H1 (cell line): Measurements from ENCODE around the gene CLEC16A. TPM values are rescaled to one million over a fixed set of nuclear protein-coding genes. Genes with fewer than 3 reads are reported as not detected.

Source experiments
- BRCA1 ChIP-seq: IDR thresholded peaks from 2 replicates; pipeline ENCODE4 v1.6.1; 2012; ENCODE audit warnings: low read depth, low read length, improper control_type of control experiment
- CHD7 ChIP-seq: fragments of 300-600 bp; sonication (generic); IDR thresholded peaks from 2 replicates; pipeline ENCODE4 v1.7.1; 2012; ENCODE audit warnings: low read length, moderate library complexity, mild to moderate bottlenecking, inconsistent platforms; ENCODE audit not compliant: insufficient replicate concordance
- CTBP2 ChIP-seq: IDR thresholded peaks from 2 replicates; pipeline ENCODE4 v1.7.0; 2011; ENCODE audit warnings: borderline replicate concordance, mild to moderate bottlenecking, moderate library complexity, mixed read lengths, low read length; ENCODE audit not compliant: insufficient read depth, insufficient read length
- E2F6 ChIP-seq: IDR thresholded peaks from 2 replicates; pipeline ENCODE4 v1.6.1; 2012; ENCODE audit warnings: inconsistent platforms
- MAX ChIP-seq: IDR thresholded peaks from 2 replicates; pipeline ENCODE4 v1.6.1; 2012; ENCODE audit warnings: inconsistent platforms
- NANOG ChIP-seq: IDR thresholded peaks from 2 replicates; pipeline ENCODE4 v1.6.1; 2011; ENCODE audit warnings: low read length, low read depth, mild to moderate bottlenecking, inconsistent platforms; ENCODE audit not compliant: insufficient read depth, poor library complexity, severe bottlenecking
- POLR2A ChIP-seq, 2 experiments: IDR thresholded peaks; 1 replicate in 1 of 2; 2 replicates in 1 of 2; pipeline ENCODE4 v1.6.1; 2011; ENCODE audit warnings: low read depth in 2 of 2, low read length in 2 of 2, mild to moderate bottlenecking in 2 of 2; ENCODE audit errors: control extremely low read depth in 1 of 2
- SIN3A ChIP-seq, 2 experiments: IDR thresholded peaks in 1 of 2; conservative IDR thresholded peaks in 1 of 2; 2 replicates each; pipeline ENCODE4 v1.6.1; 2011 to 2012; ENCODE audit warnings: low read length in 2 of 2, improper control_type of control experiment in 1 of 2, low read depth in 1 of 2, mild to moderate bottlenecking in 1 of 2
- SP2 ChIP-seq: IDR thresholded peaks from 2 replicates; pipeline ENCODE4 v1.6.1; 2012; ENCODE audit warnings: mild to moderate bottlenecking, low read length, inconsistent platforms
- polyA plus RNA-seq, 7 experiments: library from polyadenylated mRNA; depleted of rRNA in 3 of 7; stranded (reverse) in 5 of 7; unstranded in 2 of 7; fragments of >200 nt in 5 of 7; fragments of 200-250 nt in 2 of 7; gene quantifications; 1 replicate in 5 of 7; 2 replicates in 1 of 7; 4 replicates in 1 of 7; pipeline versions ENCODE4 v1.2.1 to v1.2.3, GENCODE V29; 2011 to 2013; ENCODE audit warnings: missing spikeins in 2 of 7, mixed read lengths in 2 of 7
- total RNA-seq: library from RNA; stranded (reverse); fragmentation: NEBNext Ultra II Directional; extraction: Animal tissue kit (Norgen Biotek cat#: 25700); gene quantifications from 2 replicates; pipeline ENCODE4 v1.2.1, GENCODE V29; 2021

Gene CLEC16A
- total and polyA plus RNA-seq, 2 of the 8 experiments (the other 6 are each of a cell fraction or from before 2014, with no cell fraction given) = 7.6 to 19.3 TPM

GRCh38 chr16:11089504-11090124 lies 145.2 kb downstream of the CLEC16A start (continued):
- TF ChIP-seq CHD7 = no peak
- no peak for TF ChIP-seq E2F6
- no peak for TF ChIP-seq NANOG
- no peak for TF ChIP-seq CTBP2
- TF ChIP-seq POLR2A (IDR thresholded peaks at IDR 0.05; ENCODE audit: control extremely low read depth in 1 of 2, low read depth in 2 of 2, low read length in 2 of 2) = no peak
- TF ChIP-seq BRCA1 = no peak
- TF ChIP-seq SIN3A (conservative IDR thresholded peaks at IDR 0.05 in 1 of 2, IDR thresholded peaks at IDR 0.05 in 1 of 2; ENCODE audit: low read depth in 1 of 2, low read length in 2 of 2) = no peak
- TF ChIP-seq SP2 = no peak
- TF ChIP-seq MAX = no peak
